HG02943 (cell line): Measurements from ENCODE around the gene MRFAP1L1.
A peak's percentile ranks its signal among the peaks of the same experiment; 100 is the strongest.

Source experiments
- ATAC-seq: cut with Tn5 transposase; IDR thresholded peaks from one replicate; pipeline ENCODE4 v1.9.1; 2021; ENCODE audit warnings: mild to moderate bottlenecking, low read depth, moderate library complexity; ENCODE audit not compliant: unreplicated experiment

The MRFAP1L1 gene

GRCh38 chr4:6718932-6719610 is 9.4 kb upstream of the MRFAP1L1 start:
- no peak for ATAC-seq

- ATAC-seq: no peak
Observed at GRCh38 chr4:6716958-6717655, 7.4 kb upstream of the MRFAP1L1 start.

- peak; percentile 75 for ATAC-seq
Observed at GRCh38 chr4:6716018-6716911, 6.6 kb upstream of the MRFAP1L1 start, which contains the start of gene BLOC1S4. TSS of gene BLOC1S4 (plus strand) at chr4:6716174. CDS start at chr4:6716210, 36 bp downstream.

GRCh38 chr4:6715704-6716017 is 6.0 kb upstream of the MRFAP1L1 start:
- ATAC-seq: no peak

GRCh38 chr4:6714954-6715353 is 5.3 kb upstream of the MRFAP1L1 start:
- ATAC-seq: no peak

GRCh38 chr4:6710996-6711395 is 1.3 kb upstream of the MRFAP1L1 start:
- no peak for ATAC-seq

- ATAC-seq: no peak
Observed at GRCh38 chr4:6710282-6710681, 617 bp upstream of the MRFAP1L1 start.

- ATAC-seq: no peak
Observed at GRCh38 chr4:6706173-6706572, 3.5 kb downstream of the MRFAP1L1 start.

- no peak for ATAC-seq
Observed at GRCh38 chr4:6705646-6706045, 4.0 kb downstream of the MRFAP1L1 start.

- ATAC-seq: no peak
Observed at GRCh38 chr4:6703786-6704185, 5.9 kb downstream of the MRFAP1L1 start.

GRCh38 chr4:6702761-6703160 is 6.9 kb downstream of the MRFAP1L1 start:
- no peak for ATAC-seq

GRCh38 chr4:6701371-6701770 is 8.3 kb downstream of the MRFAP1L1 start:
- no peak for ATAC-seq

- no peak for ATAC-seq
Observed at GRCh38 chr4:6699903-6700302, 9.8 kb downstream of the MRFAP1L1 start.

GRCh38 chr4:6699388-6699787 is 10.3 kb downstream of the MRFAP1L1 start:
- ATAC-seq: no peak

GRCh38 chr4:6697131-6697530 is 12.5 kb downstream of the MRFAP1L1 start:
- ATAC-seq: no peak

- no peak for ATAC-seq
Observed at GRCh38 chr4:6696611-6697010, 13.1 kb downstream of the MRFAP1L1 start.

- no peak for ATAC-seq
Observed at GRCh38 chr4:6695660-6696610, 13.7 kb downstream of the MRFAP1L1 start.

- ATAC-seq: no peak
Observed at GRCh38 chr4:6694177-6694901, 15.3 kb downstream of the MRFAP1L1 start.
